CD14-positive monocyte (primary cell): Measurements from ENCODE around the gene SETBP1. TPM values are rescaled to one million over a fixed set of nuclear protein-coding genes. Genes with fewer than 3 reads are reported as not detected.

ENCODE experiments used
- DNase-seq, 3 donors: peaks; one replicate each; pipeline ENCODE4 v3.0.0-alpha.2; 2011 to 2022
- H2AFZ ChIP-seq: 2 replicates; pipeline ENCODE4 v1.6.0; 2012; ENCODE audit warnings: mild to moderate bottlenecking, low read depth, low read length, inconsistent platforms; ENCODE audit not compliant: insufficient read depth, poor library complexity, severe bottlenecking
- H3K27ac ChIP-seq, 2 donors: 1 replicate in 1 of 2; 2 replicates in 1 of 2; pipeline ENCODE4 v1.5.1; 2012 to 2013; ENCODE audit warnings: low read length in 2 of 2, control low read depth in 1 of 2, inconsistent platforms in 1 of 2, low read depth in 1 of 2, mild to moderate bottlenecking in 1 of 2
- H3K27me3 ChIP-seq, 2 donors: one replicate each; pipeline versions ENCODE4 v1.6.0 to v1.6.1; 2011 to 2013; ENCODE audit warnings: low read length in 2 of 2; ENCODE audit not compliant: control insufficient read depth in 2 of 2, insufficient read depth in 2 of 2
- H3K36me3 ChIP-seq, 2 donors: replicated peaks in 1 of 2; 1 replicate in 1 of 2; 2 replicates in 1 of 2; pipeline versions ENCODE4 v1.5.1 to v1.6.1; 2012 to 2013; ENCODE audit warnings: low read length in 2 of 2, control low read depth in 1 of 2, inconsistent platforms in 1 of 2, mild to moderate bottlenecking in 1 of 2; ENCODE audit not compliant: insufficient read depth in 2 of 2, control insufficient read depth in 1 of 2
- H3K4me1 ChIP-seq, 2 donors: 1 replicate in 1 of 2; 2 replicates in 1 of 2; pipeline versions ENCODE4 v1.5.1 to v1.6.1; 2012 to 2013; ENCODE audit warnings: low read length in 2 of 2, control low read depth in 1 of 2, inconsistent platforms in 1 of 2, mild to moderate bottlenecking in 1 of 2, moderate library complexity in 1 of 2; ENCODE audit not compliant: insufficient read depth in 2 of 2, control insufficient read depth in 1 of 2
- H3K4me2 ChIP-seq: replicated peaks from 2 replicates; pipeline ENCODE3; 2012; ENCODE audit warnings: low read length, moderate library complexity, mild to moderate bottlenecking; ENCODE audit not compliant: poor library complexity, severe bottlenecking; ENCODE audit errors: extremely low read depth
- H3K4me3 ChIP-seq, 3 experiments: fragments of 200-600 bp in 1 of 3; sonication (generic) in 1 of 3; replicated peaks in 1 of 3; 1 replicate in 2 of 3; 2 replicates in 1 of 3; pipeline ENCODE4 v1.5.1; 2011 to 2013; ENCODE audit warnings: low read length in 3 of 3, mild to moderate bottlenecking in 3 of 3, control low read depth in 2 of 3, low read depth in 2 of 3, inconsistent platforms in 1 of 3, moderate library complexity in 1 of 3
- H3K79me2 ChIP-seq: 2 replicates; pipeline ENCODE4 v1.6.0; 2012; ENCODE audit warnings: mild to moderate bottlenecking, control low read depth, inconsistent platforms, low read length, moderate library complexity; ENCODE audit not compliant: insufficient read depth
- H3K9ac ChIP-seq: 2 replicates; pipeline ENCODE4 v1.6.0; 2017; ENCODE audit warnings: low read length, mild to moderate bottlenecking; ENCODE audit not compliant: insufficient read depth, poor library complexity, severe bottlenecking
- H3K9me3 ChIP-seq, 2 donors: replicated peaks in 1 of 2; 1 replicate in 1 of 2; 2 replicates in 1 of 2; pipeline versions ENCODE4 v1.5.1 to v1.6.1; 2012 to 2013; ENCODE audit warnings: low read length in 2 of 2, control low read depth in 1 of 2; ENCODE audit not compliant: control insufficient read depth in 1 of 2, insufficient read depth in 1 of 2
- H4K20me1 ChIP-seq: 2 replicates; pipeline ENCODE4 v1.6.0; 2012; ENCODE audit warnings: mild to moderate bottlenecking, low read length, control low read depth, moderate library complexity; ENCODE audit not compliant: insufficient read depth
- H3K27ac Mint-ChIP-seq, 7 donors: one replicate each; pipeline ENCODE4 v1.8.0; 2020; ENCODE audit warnings: mild to moderate bottlenecking in 7 of 7, mixed read lengths in 7 of 7, moderate library complexity in 6 of 7, inconsistent platforms in 2 of 7
- H3K27me3 Mint-ChIP-seq, 3 donors: one replicate each; pipeline ENCODE4 v1.8.0; 2021 to 2022; ENCODE audit warnings: low read depth in 3 of 3, mild to moderate bottlenecking in 3 of 3, mixed read lengths in 3 of 3, moderate library complexity in 3 of 3, inconsistent platforms in 1 of 3
- H3K36me3 Mint-ChIP-seq, 2 donors: one replicate each; pipeline ENCODE4 v1.8.0; 2020; ENCODE audit warnings: mixed read lengths in 2 of 2, inconsistent platforms in 1 of 2, mild to moderate bottlenecking in 1 of 2
- H3K4me1 Mint-ChIP-seq: one replicate; pipeline ENCODE4 v1.8.0; 2020; ENCODE audit warnings: mild to moderate bottlenecking, mixed read lengths
- H3K4me3 Mint-ChIP-seq, 2 donors: one replicate each; pipeline ENCODE4 v1.8.0; 2020; ENCODE audit warnings: mild to moderate bottlenecking in 2 of 2, mixed read lengths in 2 of 2, moderate library complexity in 1 of 2
- H3K9me3 Mint-ChIP-seq, 7 donors: one replicate each; pipeline ENCODE4 v1.8.0; 2020 to 2022; ENCODE audit warnings: mixed read lengths in 7 of 7, mild to moderate bottlenecking in 6 of 7, moderate library complexity in 6 of 7, inconsistent platforms in 2 of 7
- WGBS: methylation state at CpG from one replicate; pipeline ENCODE4 v1.1.5; 2013; ENCODE audit warnings: missing lambda C conversion rate; ENCODE audit not compliant: insufficient coverage; 5-methylcytosine and 5-hydroxymethylcytosine counted together
- intact Hi-C, 2 donors: fragments of 100-400 bp; cut with micrococcal nuclease; formaldehyde crosslinking; loops; one replicate each; pipeline versions ENCODE4 v1.15.0 to v1.15.1; 2023
- polyA plus RNA-seq, 3 donors: library from polyadenylated mRNA; depleted of rRNA in 1 of 3; unstranded in 2 of 3; stranded (reverse) in 1 of 3; fragments of 300-500 nt in 2 of 3; fragments of >200 nt in 1 of 3; fragmentation: Illumina TruSeq in 2 of 3; gene quantifications; 1 replicate in 2 of 3; 2 replicates in 1 of 3; pipeline ENCODE4 v1.2.3, GENCODE V29; 2012 to 2021
- TF ChIP-seq, protein P1 (sequence below): fragments of 200-600 bp; IDR thresholded peaks from one replicate; pipeline ENCODE4 v1.8.0; 2022; ENCODE audit warnings: antibody characterized with exemption, mild to moderate bottlenecking

Gene SETBP1
- polyA plus RNA-seq, 3 donors, result 0.01 to 1.2 TPM; not detected in 1

DNA sequence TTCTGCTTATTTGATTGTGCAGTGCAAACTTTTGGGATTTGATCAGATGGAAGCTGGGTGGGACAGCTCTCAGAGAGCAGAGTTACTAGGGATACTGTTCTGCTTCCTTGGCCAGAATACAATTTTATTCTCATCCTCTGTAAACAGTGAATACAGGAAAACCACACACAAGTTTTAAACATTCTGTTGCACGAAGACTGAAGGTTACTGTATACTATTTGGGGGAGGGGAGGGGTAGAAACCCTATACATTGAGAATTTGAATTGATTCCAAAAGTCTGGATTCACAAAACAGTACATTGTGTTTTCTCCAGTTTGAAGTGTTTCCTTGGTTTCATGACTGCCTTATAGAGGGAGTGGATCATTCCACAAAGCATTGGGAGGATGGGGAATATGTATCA, 149.9 kb downstream of the SETBP1 start:
- Histone ChIP-seq H3K4me1 (no peaks in the 10 kb centered on the region), H3K27ac (no peak overlapping the region), H3K27me3 (peaks cover 3 to 4% of the 10 kb centered on the region in 2 donors), H3K9me3 (no peaks in the 10 kb centered on the region), H3K79me2 (no peaks in the 10 kb centered on the region), H3K9ac (no peak overlapping the region), H2AFZ (no peak overlapping the region), H3K36me3 (no peaks in the 10 kb centered on the region), H3K4me2 (no peak overlapping the region), H4K20me1 (no peaks in the 10 kb centered on the region), H3K4me3 (no peak overlapping the region)
- H3K27me3 Mint-ChIP-seq, result peaks cover 10 to 16% (median 13%) of the 10 kb centered on the region in 3 donors
- H3K4me1 Mint-ChIP-seq, result peaks cover 7% of the 10 kb centered on the region
- no peaks in the 10 kb centered on the region for H3K9me3 Mint-ChIP-seq
- H3K36me3 Mint-ChIP-seq, result no peaks in the 10 kb centered on the region
- H3K27ac Mint-ChIP-seq, result no peak overlapping the region
- no peak overlapping the region for H3K4me3 Mint-ChIP-seq
- TF ChIP-seq, protein P1, sequence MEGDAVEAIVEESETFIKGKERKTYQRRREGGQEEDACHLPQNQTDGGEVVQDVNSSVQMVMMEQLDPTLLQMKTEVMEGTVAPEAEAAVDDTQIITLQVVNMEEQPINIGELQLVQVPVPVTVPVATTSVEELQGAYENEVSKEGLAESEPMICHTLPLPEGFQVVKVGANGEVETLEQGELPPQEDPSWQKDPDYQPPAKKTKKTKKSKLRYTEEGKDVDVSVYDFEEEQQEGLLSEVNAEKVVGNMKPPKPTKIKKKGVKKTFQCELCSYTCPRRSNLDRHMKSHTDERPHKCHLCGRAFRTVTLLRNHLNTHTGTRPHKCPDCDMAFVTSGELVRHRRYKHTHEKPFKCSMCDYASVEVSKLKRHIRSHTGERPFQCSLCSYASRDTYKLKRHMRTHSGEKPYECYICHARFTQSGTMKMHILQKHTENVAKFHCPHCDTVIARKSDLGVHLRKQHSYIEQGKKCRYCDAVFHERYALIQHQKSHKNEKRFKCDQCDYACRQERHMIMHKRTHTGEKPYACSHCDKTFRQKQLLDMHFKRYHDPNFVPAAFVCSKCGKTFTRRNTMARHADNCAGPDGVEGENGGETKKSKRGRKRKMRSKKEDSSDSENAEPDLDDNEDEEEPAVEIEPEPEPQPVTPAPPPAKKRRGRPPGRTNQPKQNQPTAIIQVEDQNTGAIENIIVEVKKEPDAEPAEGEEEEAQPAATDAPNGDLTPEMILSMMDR, result no peak
- intact Hi-C loops, result no loop called here
- DNase-seq, result no peak
- no CpG with 5 or more reads among the region's 1 CpG for WGBS

DNA sequence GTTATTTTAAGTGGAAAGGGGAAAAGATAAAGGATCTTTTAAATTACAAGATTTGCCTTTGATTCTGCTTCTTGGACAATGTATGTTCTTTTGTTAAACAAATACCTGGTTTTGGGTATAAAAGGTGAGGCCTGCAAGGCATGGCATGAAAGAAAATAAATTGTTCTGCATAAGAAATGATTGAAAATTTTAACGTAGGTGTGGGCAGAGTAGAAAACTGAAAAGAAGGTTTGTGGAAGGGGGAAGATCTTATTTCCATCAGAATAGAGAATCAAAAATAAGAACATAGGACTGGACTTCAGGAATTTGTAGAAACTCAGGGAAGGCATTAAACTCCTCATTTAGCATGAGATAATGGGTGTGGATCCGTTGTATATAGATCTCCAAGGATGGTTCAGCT, 153.1 kb downstream of the SETBP1 start:
- peak overlapping the region in 1 of 7 donors; percentile 46 for H3K27ac Mint-ChIP-seq
- no CpG with 5 or more reads among the region's 2 CpGs for WGBS
- H3K36me3 ChIP-seq, result no peaks in the 10 kb centered on the region
- H3K4me2 ChIP-seq, result no peak overlapping the region
- peaks cover 0 to 4% of the 10 kb centered on the region in 2 donors for H3K36me3 Mint-ChIP-seq
- no peak for DNase-seq
- H3K27me3 Mint-ChIP-seq, result peaks cover 5 to 14% (median 7%) of the 10 kb centered on the region in 3 donors
- H3K9me3 ChIP-seq, result no peaks in the 10 kb centered on the region
- intact Hi-C loops, result no loop called here
- H3K9me3 Mint-ChIP-seq, result no peaks in the 10 kb centered on the region
- no peak overlapping the region for H2AFZ ChIP-seq
- H4K20me1 ChIP-seq, result no peaks in the 10 kb centered on the region
- TF ChIP-seq, protein P1, result no peak
- H3K4me3 ChIP-seq, result no peak overlapping the region
- H3K79me2 ChIP-seq, result no peaks in the 10 kb centered on the region
- H3K4me3 Mint-ChIP-seq, result no peak overlapping the region
- no peak overlapping the region for H3K27ac ChIP-seq
- H3K4me1 Mint-ChIP-seq, result peaks cover 17% of the 10 kb centered on the region
- peaks cover 0 to 2% of the 10 kb centered on the region in 2 donors for H3K27me3 ChIP-seq
- no peak overlapping the region for H3K9ac ChIP-seq
- peaks cover 7 to 8% of the 10 kb centered on the region in 2 donors for H3K4me1 ChIP-seq
